ENCODE data around the gene RRP1.
"Not testable (repeated sequence)": the region's sequence is repeated elsewhere in the genome, so short reads cannot be mapped to it uniquely, and the experiment has no call there.

Gene RRP1

DNA sequence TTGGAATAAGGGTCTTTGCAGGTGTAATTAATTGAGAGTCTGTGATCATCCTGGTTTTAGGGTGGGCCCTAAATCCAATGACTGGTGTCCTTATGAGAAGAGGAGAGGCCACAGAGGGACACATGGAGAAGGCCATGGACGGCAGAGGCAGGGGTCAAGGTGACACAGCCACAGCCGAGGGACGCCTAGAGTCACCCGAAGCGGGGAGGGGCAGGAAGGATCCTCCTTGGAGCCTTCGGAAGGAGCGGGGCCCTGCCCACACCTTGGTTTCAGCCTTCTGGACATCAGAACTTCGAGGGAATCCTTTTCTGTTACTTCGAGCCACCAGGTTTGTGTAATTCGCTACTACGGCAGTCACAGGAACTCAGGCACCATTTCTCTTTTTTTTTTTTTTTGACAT is 31.1 kb downstream of the RRP1 start:
- no peaks in the 10 kb centered on the region for H3K36me3 Mint-ChIP-seq (ENCODE audit: low read depth)
- no peaks in the 10 kb centered on the region for H3K27me3 Mint-ChIP-seq (ENCODE audit: low read depth)
- H3K4me1 Mint-ChIP-seq (ENCODE audit: low read depth) = no peaks in the 10 kb centered on the region
- peaks cover 6% of the 10 kb centered on the region for H3K9me3 Mint-ChIP-seq
- no peak overlapping the region for H3K27ac Mint-ChIP-seq
- no peak overlapping the region for H3K4me3 Mint-ChIP-seq

DNA sequence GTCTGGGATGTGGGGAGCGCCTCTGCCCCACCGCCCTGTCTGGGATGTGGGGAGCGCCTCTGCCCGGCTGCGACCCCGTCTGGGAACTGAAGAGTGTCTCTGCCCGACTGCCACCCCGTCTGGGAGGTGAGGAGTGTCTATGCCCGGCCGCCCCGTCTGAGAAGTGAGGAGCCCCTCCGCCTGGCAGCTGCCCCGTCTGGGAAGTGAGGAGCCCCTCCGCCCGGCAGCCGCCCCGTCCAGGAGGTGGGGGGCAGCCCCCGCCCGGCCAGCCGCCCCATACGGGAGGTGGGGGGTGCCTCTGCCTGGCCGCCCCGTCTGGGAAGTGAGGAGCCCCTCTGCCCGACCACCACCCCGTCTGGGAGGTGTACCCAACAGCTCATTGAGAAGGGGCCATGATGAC is 32.8 kb downstream of the RRP1 start:
- H3K27ac Mint-ChIP-seq; H3K27me3 Mint-ChIP-seq (ENCODE audit: low read depth); H3K36me3 Mint-ChIP-seq (ENCODE audit: low read depth); H3K4me1 Mint-ChIP-seq (ENCODE audit: low read depth); H3K9me3 Mint-ChIP-seq; H3K4me3 Mint-ChIP-seq: not testable (repeated sequence)

DNA sequence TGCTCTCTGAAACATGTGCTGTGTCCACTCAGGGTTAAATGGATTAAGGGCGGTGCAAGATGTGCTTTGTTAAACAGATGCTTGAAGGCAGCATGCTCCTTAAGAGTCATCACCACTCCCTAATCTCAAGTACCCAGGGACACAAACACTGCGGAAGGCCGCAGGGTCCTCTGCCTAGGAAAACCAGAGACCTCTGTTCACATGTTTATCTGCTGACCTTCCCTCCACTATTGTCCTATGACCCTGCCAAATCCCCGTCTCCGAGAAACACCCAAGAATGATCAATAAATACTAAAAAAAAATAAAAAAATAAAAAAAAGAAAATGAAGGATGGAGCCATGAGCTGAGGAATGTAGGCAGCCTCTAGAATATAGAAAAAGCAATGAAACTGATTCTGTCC is 33.4 kb downstream of the RRP1 start:
- not testable (repeated sequence) for H3K27me3 Mint-ChIP-seq (ENCODE audit: low read depth); H3K9me3 Mint-ChIP-seq; H3K36me3 Mint-ChIP-seq (ENCODE audit: low read depth); H3K27ac Mint-ChIP-seq; H3K4me3 Mint-ChIP-seq; H3K4me1 Mint-ChIP-seq (ENCODE audit: low read depth)

DNA sequence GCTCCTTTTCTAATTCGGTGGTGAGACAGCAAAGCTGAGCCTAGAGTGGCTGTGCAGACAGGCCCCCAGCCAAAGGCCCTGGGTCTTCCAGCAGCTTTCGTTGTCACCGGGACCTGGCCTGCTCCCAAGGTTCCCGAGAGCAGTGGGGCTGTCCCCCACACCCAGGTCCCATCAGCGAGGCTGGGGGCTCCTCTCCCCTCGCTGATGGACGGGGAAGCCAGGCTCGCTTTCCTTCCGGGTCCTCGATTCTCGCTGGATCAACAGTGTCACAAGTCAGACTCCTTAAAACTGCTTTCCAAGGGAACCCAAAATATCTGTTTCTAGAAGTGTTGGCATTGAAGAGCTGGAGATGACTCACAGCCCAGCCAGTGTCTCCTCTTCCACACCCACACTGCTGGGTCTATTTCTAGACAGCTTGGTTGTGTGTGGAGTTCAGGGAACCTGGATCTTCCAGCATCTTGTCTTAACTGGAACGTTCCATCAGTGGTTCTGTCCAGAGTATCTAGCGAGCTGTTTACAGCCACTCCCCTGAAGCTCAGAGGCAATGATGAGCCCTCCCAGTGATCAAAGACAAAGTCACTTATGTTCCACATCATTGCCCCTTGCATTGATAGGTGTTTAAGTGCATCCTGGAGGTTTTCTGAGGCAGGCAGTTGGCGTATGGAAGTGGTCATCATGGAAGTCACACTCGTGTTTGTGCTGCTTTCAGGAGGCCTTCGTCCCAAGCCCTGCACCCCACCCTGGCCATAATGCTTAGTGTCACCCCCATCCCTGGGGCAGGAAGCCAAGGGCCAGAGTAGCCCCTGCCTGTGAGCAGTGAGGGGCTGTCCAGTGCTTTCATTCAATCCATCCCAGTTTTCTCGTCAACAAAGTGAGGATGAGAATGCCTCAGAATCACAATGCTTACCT is 35.2 kb downstream of the RRP1 start:
- Mint-ChIP-seq H3K27ac (no peak overlapping the region), H3K36me3 (ENCODE audit: low read depth) (no peaks in the 10 kb centered on the region), H3K4me1 (ENCODE audit: low read depth) (no peaks in the 10 kb centered on the region), H3K27me3 (ENCODE audit: low read depth) (peaks cover 4% of the 10 kb centered on the region), H3K4me3 (no peak overlapping the region), H3K9me3 (no peaks in the 10 kb centered on the region)

DNA sequence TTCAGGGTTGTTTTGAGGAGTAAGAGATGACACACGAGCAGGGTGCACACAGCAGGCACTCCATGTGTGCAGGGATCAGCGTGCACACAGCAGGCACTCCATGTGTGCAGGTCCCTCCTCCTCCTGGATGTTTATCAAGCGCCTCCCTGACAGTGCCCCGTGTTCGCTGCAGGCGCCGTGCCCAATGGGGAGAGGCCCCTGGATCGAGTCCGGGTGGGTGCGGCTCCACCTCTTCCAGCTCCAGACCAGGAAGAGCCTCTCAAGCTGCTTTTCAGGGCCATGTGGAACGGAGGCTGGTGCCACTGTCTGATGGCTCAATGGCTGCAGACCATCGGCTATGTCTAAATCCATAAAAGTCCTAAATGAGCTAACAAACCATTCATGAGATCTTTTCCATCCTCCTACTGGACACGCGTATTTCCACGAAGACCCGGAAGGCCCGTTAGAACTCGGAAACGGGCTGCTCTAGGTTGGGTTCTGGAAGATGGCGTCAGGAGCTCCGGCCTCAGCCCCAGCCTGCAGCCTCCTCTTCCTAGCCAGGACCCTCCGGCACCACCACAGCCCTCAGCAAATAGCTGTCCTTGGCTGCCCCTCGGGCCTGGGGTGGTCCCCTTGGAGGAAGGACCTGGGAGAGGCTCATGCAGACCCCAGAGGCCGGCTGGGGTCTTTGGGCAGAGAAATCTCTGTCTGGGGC is 36.0 kb downstream of the RRP1 start:
- no peak overlapping the region for H3K27ac Mint-ChIP-seq
- H3K36me3 Mint-ChIP-seq (ENCODE audit: low read depth) = no peaks in the 10 kb centered on the region
- no peak overlapping the region for H3K4me3 Mint-ChIP-seq
- peaks cover 4% of the 10 kb centered on the region for H3K27me3 Mint-ChIP-seq (ENCODE audit: low read depth)
- no peaks in the 10 kb centered on the region for H3K9me3 Mint-ChIP-seq
- H3K4me1 Mint-ChIP-seq (ENCODE audit: low read depth) = no peaks in the 10 kb centered on the region

DNA sequence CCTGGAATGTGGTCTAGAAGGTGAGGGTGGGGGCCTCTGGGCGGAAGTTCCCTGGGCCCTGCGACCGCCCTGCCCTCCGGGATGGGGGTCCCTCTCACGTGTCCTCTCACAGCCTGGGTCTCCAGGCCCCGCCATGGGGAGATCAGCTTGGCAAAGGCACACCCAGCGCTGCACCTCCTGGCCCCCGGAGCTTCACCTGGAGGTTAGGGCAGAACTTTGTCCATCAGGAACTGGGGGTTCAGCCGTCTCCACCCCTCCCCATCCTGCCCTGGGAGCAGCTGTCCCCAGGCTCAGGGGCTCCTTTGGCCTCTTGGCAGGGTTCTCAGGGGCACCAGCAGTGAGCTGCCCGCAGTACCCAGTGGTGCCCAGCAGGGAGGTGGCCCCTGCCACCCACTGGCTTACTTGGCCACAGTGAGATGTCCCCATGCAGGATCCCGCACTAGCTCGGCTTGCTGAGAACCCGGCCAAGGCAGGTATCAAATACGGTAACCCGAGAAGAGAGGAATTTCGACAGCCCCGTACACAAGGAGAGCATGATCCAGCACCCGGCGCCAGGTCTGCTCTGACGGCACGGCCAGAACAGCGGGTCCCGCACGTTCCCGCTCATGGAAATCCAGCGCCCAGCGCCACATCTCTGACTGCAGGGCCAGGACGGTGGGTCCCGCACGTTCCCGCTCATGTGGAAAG is 36.7 kb downstream of the RRP1 start:
- H3K27ac Mint-ChIP-seq = no peak overlapping the region
- no peaks in the 10 kb centered on the region for H3K9me3 Mint-ChIP-seq
- H3K27me3 Mint-ChIP-seq (ENCODE audit: low read depth) = peaks cover 7% of the 10 kb centered on the region
- no peaks in the 10 kb centered on the region for H3K4me1 Mint-ChIP-seq (ENCODE audit: low read depth)
- no peak overlapping the region for H3K4me3 Mint-ChIP-seq
- no peaks in the 10 kb centered on the region for H3K36me3 Mint-ChIP-seq (ENCODE audit: low read depth)

DNA sequence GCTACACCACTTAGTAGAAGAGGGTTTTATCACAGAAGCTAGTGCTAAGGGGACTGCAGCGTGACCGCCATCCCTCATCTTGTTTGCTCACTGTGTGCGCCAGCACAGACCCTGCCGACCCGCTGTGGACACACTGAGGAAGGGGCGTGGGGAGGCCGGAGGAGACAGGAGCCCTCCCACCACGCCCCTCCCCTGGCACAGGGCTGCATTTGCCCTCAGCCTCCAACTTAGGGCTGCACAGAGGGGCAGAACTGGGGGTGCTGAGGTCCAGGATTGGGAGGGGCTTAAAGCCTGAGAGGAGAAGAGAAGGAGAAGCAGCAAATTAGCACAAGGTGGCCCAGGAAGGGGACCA is 37.2 kb downstream of the RRP1 start:
- Mint-ChIP-seq H3K9me3 (no peaks in the 10 kb centered on the region), H3K27ac (no peak overlapping the region), H3K36me3 (ENCODE audit: low read depth) (no peaks in the 10 kb centered on the region), H3K27me3 (ENCODE audit: low read depth) (peaks cover 7% of the 10 kb centered on the region), H3K4me1 (ENCODE audit: low read depth) (no peaks in the 10 kb centered on the region), H3K4me3 (no peak overlapping the region)

DNA sequence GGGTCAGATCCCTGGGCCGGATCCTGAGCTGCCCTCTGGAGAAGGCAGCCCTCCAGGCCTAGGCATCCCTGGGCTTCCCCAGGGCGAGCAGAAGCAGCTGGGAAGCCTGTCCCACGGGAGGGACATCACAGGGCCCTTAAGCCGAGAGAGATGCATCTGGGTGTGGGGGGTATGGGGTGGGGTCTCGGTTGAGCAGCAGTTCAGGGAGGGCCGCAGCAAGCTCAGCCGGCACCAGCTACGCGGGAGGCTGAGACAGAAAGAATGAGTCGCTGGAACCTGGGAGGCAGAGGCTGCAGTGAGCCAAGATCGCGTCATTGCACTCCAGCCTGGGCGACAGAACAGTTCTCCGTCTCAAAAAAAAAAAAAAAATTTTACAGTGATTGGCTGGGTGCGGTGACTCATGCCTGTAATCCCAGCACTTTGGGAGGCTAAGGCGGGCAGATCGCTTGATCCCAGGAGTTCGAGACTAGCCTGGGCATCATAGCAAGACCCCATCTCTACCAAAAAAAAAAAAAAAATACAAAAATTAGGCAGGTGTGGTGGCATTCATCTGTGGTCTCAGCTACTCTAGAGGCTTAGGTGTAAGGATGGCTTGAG is 37.7 kb downstream of the RRP1 start:
- H3K4me3 Mint-ChIP-seq = no peak overlapping the region
- no peaks in the 10 kb centered on the region for H3K36me3 Mint-ChIP-seq (ENCODE audit: low read depth)
- H3K4me1 Mint-ChIP-seq (ENCODE audit: low read depth) = no peaks in the 10 kb centered on the region
- H3K9me3 Mint-ChIP-seq = no peaks in the 10 kb centered on the region
- H3K27me3 Mint-ChIP-seq (ENCODE audit: low read depth) = peaks cover 7% of the 10 kb centered on the region
- no peak overlapping the region for H3K27ac Mint-ChIP-seq

DNA sequence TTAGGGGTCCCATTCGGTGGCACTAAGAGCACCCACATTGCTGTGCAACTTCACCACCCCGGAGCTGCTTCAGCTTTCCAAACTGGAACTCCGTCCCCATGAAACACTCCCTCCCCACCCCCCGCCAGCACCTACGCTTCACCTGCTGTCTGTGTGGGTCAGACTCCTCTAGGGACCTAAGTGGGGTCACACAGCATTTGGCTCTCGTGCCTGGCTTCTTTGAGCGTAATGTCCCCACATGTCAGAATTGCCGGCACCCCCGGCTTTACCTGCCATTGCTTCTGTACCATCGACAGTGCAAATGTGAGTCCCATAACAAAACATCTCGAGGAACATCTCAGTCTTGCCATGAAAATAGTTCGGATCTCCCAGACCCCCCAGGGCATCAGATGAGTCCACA is 39.8 kb downstream of the RRP1 start:
- no peak overlapping the region for H3K4me3 Mint-ChIP-seq

DNA sequence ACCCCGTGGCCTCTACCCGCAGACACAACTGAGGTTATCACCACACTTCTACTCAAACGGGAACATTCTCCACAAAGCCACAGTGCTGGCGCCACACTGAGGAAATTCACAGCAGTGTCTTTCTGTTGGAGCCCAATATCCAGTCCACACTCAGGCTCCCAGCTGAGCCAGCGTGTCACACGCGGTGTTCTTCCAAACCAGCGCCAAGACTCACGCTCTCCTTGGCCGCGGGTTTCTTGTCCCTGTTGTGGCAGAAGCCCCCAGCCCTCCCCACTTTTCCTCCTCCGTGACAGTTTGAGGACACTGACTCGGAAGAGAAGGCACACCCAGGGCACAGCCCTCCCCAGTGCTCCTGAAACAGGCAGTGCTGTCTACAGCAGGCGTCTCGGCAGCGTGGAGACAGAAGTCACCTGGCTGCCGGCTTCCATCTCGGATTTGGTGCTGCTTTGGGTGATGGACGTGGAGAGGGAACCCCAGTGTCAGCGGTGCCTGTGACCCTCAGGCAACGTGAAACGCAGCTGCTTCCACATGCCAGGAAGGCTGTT is 40.3 kb downstream of the RRP1 start:
- Mint-ChIP-seq H3K36me3 (ENCODE audit: low read depth) (no peaks in the 10 kb centered on the region), H3K27ac (no peak overlapping the region), H3K4me3 (no peak overlapping the region)

More for the DNA sequence above, 39.8 kb downstream of the RRP1 start:
- H3K36me3 Mint-ChIP-seq (ENCODE audit: low read depth) = no peaks in the 10 kb centered on the region
- no peaks in the 10 kb centered on the region for H3K4me1 Mint-ChIP-seq (ENCODE audit: low read depth)
- peaks cover 15% of the 10 kb centered on the region for H3K27me3 Mint-ChIP-seq (ENCODE audit: low read depth)
- H3K9me3 Mint-ChIP-seq = no peaks in the 10 kb centered on the region
- H3K27ac Mint-ChIP-seq = no peak overlapping the region

DNA sequence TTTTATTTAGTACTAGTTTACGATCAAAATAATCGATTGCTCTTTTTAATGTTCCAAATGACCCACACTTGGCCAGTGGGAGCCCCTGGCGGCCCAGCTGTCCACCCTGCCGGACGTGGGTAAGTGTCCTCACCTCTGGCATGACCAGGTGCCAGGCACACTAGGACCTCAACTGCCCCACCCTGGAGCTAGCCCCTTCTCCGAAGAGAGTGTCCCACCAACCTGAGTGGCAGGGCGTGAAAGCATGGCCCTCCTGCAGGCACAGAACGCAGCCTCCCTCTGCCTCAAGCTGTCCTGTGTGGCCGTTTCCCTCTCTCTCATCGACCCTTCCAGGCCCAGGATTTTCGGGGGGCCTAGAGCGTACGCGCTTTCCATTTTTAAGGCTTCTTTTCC is 42.8 kb downstream of the RRP1 start:
- peaks cover 28% of the 10 kb centered on the region for H3K27me3 Mint-ChIP-seq (ENCODE audit: low read depth)
- H3K4me1 Mint-ChIP-seq (ENCODE audit: low read depth) = peaks cover 8% of the 10 kb centered on the region
- no peak overlapping the region for H3K27ac Mint-ChIP-seq
- H3K4me3 Mint-ChIP-seq = no peak overlapping the region
- no peaks in the 10 kb centered on the region for H3K36me3 Mint-ChIP-seq (ENCODE audit: low read depth)
- H3K9me3 Mint-ChIP-seq = no peaks in the 10 kb centered on the region

More for the DNA sequence above, 40.3 kb downstream of the RRP1 start:
- H3K27me3 Mint-ChIP-seq (ENCODE audit: low read depth) = peaks cover 16% of the 10 kb centered on the region
- H3K9me3 Mint-ChIP-seq = no peaks in the 10 kb centered on the region
- peaks cover 2% of the 10 kb centered on the region for H3K4me1 Mint-ChIP-seq (ENCODE audit: low read depth)

DNA sequence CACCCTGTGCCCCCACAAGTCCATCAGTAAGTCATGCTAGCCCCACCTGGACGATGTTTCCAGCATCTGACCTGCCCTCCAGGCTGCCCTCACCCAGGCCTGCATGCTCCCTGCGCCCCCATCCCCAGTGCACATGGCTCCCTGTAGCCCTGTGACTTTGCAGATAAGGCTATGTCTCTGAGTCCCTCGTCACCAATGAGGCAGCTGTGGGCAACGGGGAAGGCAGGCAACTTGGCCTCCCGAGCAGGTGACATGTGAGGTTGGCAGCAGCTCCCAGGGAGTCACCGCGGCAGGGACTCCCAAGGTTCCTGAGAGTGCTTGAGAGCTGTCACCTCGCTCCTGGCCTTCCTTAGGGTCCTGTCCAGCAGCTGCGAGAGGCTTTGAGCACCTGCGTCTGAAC is 43.3 kb downstream of the RRP1 start:
- Mint-ChIP-seq H3K4me1 (ENCODE audit: low read depth) (peaks cover 8% of the 10 kb centered on the region), H3K4me3 (no peak overlapping the region), H3K9me3 (no peaks in the 10 kb centered on the region), H3K27me3 (ENCODE audit: low read depth) (peaks cover 33% of the 10 kb centered on the region), H3K27ac (no peak overlapping the region), H3K36me3 (ENCODE audit: low read depth) (no peaks in the 10 kb centered on the region)

DNA sequence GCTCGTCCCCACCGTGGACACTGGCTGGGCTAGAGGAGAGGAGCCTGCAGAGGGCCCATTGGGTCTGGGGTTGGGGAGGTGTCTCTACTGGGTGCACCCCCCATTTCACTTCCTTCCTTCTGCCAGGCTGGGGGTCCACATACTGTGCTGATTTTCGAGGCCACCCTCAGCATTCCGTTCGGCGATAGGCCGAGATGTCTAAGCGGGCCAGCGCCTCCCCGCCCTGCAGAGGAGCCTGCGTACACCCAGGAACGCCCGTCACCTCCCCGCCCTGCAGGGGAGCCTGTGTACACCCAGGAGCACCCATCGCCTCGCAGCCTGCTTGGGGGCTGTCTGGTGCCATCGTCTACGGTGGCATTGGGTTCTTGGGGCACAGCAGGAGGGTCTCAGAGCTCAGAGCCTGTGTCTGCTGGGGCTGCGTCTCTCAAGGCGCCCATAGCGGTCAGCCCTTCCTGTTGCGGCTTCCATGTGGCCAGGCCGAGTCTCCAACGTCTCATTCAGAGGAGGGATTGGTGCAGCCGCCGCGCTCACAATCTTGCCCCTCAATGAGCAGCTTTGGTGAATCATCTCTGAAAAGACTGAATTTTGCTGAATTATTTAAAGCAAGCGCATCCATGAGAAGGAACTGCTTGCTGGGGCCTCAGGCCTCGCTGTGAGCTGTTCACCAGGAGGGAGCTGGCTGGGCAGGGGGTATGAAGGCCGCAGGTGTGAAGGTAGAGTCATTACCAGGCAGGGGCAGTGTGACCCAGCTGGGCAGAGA is 44.9 kb downstream of the RRP1 start:
- Mint-ChIP-seq H3K27ac (no peak overlapping the region), H3K4me1 (ENCODE audit: low read depth) (peaks cover 11% of the 10 kb centered on the region), H3K27me3 (ENCODE audit: low read depth) (peaks cover 42% of the 10 kb centered on the region), H3K36me3 (ENCODE audit: low read depth) (no peaks in the 10 kb centered on the region), H3K4me3 (no peak overlapping the region), H3K9me3 (no peaks in the 10 kb centered on the region)

DNA sequence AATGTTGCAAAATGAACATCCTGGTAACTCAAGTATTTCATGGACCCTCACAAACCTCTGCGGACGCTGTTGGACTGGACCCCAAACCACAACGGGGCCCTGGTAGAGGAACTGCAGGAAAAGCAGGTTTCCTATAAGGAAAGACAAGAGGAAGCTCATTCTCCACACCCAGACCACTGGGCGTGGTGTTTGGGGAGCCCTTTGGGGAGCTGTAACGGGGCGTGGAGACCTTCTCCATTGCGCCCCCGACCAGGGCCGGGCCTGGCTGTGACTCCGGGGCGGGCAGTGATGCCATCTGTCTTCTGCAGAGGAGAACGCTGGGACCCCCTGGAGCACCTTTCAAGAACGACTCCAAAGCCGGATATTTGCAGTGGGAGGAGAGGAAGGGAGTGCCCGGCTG is 45.7 kb downstream of the RRP1 start:
- no peaks in the 10 kb centered on the region for H3K9me3 Mint-ChIP-seq
- no peak overlapping the region for H3K4me3 Mint-ChIP-seq
- peaks cover 13% of the 10 kb centered on the region for H3K4me1 Mint-ChIP-seq (ENCODE audit: low read depth)
- H3K27ac Mint-ChIP-seq = no peak overlapping the region
- H3K27me3 Mint-ChIP-seq (ENCODE audit: low read depth) = peaks cover 42% of the 10 kb centered on the region
- no peaks in the 10 kb centered on the region for H3K36me3 Mint-ChIP-seq (ENCODE audit: low read depth)
